Neural progenitor cell (in vitro differentiated cells): ENCODE measurements around the gene PRSS27. TPM values are rescaled to one million over a fixed set of nuclear protein-coding genes. Genes with fewer than 3 reads are reported as not detected.

Source experiments
- DNase-seq: peaks from one replicate; pipeline ENCODE4 v3.0.0-alpha.2; 2016; ENCODE audit warnings: low spot score
- H2AFZ ChIP-seq: fragments of 200-600 bp; sonication (generic); replicated peaks from 2 replicates; pipeline ENCODE4 v1.6.1; 2016; ENCODE audit warnings: antibody characterized with exemption
- H3F3A ChIP-seq: fragments of 200-600 bp; sonication (generic); 2 replicates; pipeline ENCODE4 v1.6.1; 2016; ENCODE audit warnings: antibody characterized with exemption, low read depth
- H3K27ac ChIP-seq: fragments of 200-600 bp; sonication (generic); 2 replicates; pipeline ENCODE4 v1.5.1; 2016; ENCODE audit warnings: mild to moderate bottlenecking
- H3K27me3 ChIP-seq: fragments of 200-600 bp; sonication (generic); 2 replicates; pipeline ENCODE4 v1.6.1; 2016; ENCODE audit warnings: mild to moderate bottlenecking, moderate library complexity
- H3K36me3 ChIP-seq: fragments of 200-600 bp; sonication (generic); 2 replicates; pipeline ENCODE4 v1.5.1; 2016
- H3K4me1 ChIP-seq: fragments of 200-600 bp; sonication (generic); 2 replicates; pipeline ENCODE4 v1.6.1; 2016; ENCODE audit warnings: mixed run types
- H3K4me2 ChIP-seq: fragments of 200-600 bp; sonication (generic); 2 replicates; pipeline ENCODE4 v1.6.1; 2016
- H3K4me3 ChIP-seq: fragments of 200-600 bp; sonication (generic); 2 replicates; pipeline ENCODE4 v1.5.1; 2016
- H3K79me2 ChIP-seq: fragments of 200-600 bp; sonication (generic); 2 replicates; pipeline ENCODE4 v1.6.1; 2016; ENCODE audit warnings: low read depth
- H3K9ac ChIP-seq: fragments of 200-600 bp; sonication (generic); 2 replicates; pipeline ENCODE4 v1.6.1; 2016
- H3K9me3 ChIP-seq: fragments of 200-600 bp; sonication (generic); 2 replicates; pipeline ENCODE4 v1.5.1; 2016; ENCODE audit warnings: low read depth
- H4K20me1 ChIP-seq: fragments of 200-600 bp; sonication (generic); 2 replicates; pipeline ENCODE4 v1.6.1; 2016; ENCODE audit warnings: low read depth
- H3K27ac Mint-ChIP-seq: 3 replicates; pipeline ENCODE4 v1.8.0; 2021; ENCODE audit warnings: mixed read lengths
- H3K27me3 Mint-ChIP-seq: 2 replicates; pipeline ENCODE4 v1.8.0; 2022; ENCODE audit warnings: low read depth, mild to moderate bottlenecking, inconsistent platforms, moderate library complexity, mixed read lengths; ENCODE audit not compliant: insufficient read depth
- H3K36me3 Mint-ChIP-seq: 3 replicates; pipeline ENCODE4 v1.8.0; 2021; ENCODE audit warnings: mixed read lengths
- H3K4me1 Mint-ChIP-seq: 3 replicates; pipeline ENCODE4 v1.8.0; 2021; ENCODE audit warnings: mixed read lengths
- H3K4me3 Mint-ChIP-seq: 3 replicates; pipeline ENCODE4 v1.8.0; 2021; ENCODE audit warnings: mild to moderate bottlenecking, moderate library complexity, mixed read lengths
- H3K9me3 Mint-ChIP-seq: 3 replicates; pipeline ENCODE4 v1.8.0; 2020; ENCODE audit warnings: mixed read lengths
- CTCF ChIP-seq: fragments of 200-600 bp; sonication (generic); IDR thresholded peaks from 2 replicates; pipeline ENCODE4 v1.5.1; 2017; ENCODE audit warnings: antibody characterized with exemption, mild to moderate bottlenecking
- EZH2 ChIP-seq: fragments of 200-600 bp; sonication (generic); IDR thresholded peaks from 2 replicates; pipeline ENCODE4 v1.6.1; 2017; ENCODE audit warnings: antibody characterized with exemption, mild to moderate bottlenecking, moderate library complexity
- EZH2phosphoT487 ChIP-seq: fragments of 200-600 bp; sonication (generic); IDR thresholded peaks from 2 replicates; pipeline ENCODE4 v1.6.1; 2017; ENCODE audit warnings: antibody characterized with exemption
- total RNA-seq: library from RNA; depleted of rRNA; stranded (reverse); fragments of >200 nt; gene quantifications from 2 replicates; pipeline ENCODE4 v1.2.3, GENCODE V29; 2015; ENCODE audit warnings: low replicate concordance

The PRSS27 gene
- total RNA-seq, 1 donor from 2014 or later, result 1.8 TPM

GRCh38 chr16:2692251-2692947 lies 27.6 kb downstream of the PRSS27 start:
- no peaks in the 10 kb centered on the region for H3K36me3 ChIP-seq
- TF ChIP-seq EZH2 (no peak), EZH2phosphoT487 (no peak), CTCF (no peak)

GRCh38 chr16:2691491-2692248 lies 28.4 kb downstream of the PRSS27 start:
- DNase-seq, result no peak
- H3K9me3 Mint-ChIP-seq, result no peaks in the 10 kb centered on the region
- no peaks in the 10 kb centered on the region for H3F3A ChIP-seq
- H3K4me3 Mint-ChIP-seq, result no peak overlapping the region
- TF ChIP-seq EZH2phosphoT487 (no peak), EZH2 (no peak), CTCF (no peak)
- no peaks in the 10 kb centered on the region for H3K9me3 ChIP-seq
- no peak overlapping the region for H3K4me3 ChIP-seq
- no peaks in the 10 kb centered on the region for H3K27me3 ChIP-seq
- no peak overlapping the region for H3K27ac Mint-ChIP-seq
- no peak overlapping the region for H2AFZ ChIP-seq
- no peaks in the 10 kb centered on the region for H3K36me3 ChIP-seq
- no peaks in the 10 kb centered on the region for H3K36me3 Mint-ChIP-seq
- H3K9ac ChIP-seq, result no peak overlapping the region
- peaks cover 11% of the 10 kb centered on the region for H3K4me1 Mint-ChIP-seq
- no peaks in the 10 kb centered on the region for H3K27me3 Mint-ChIP-seq
- peaks cover 47% of the 10 kb centered on the region for H3K79me2 ChIP-seq
- peak overlapping the region; percentile 46 for H3K27ac ChIP-seq
- H4K20me1 ChIP-seq, result peaks cover 23% of the 10 kb centered on the region
- H3K4me2 ChIP-seq, result no peak overlapping the region
- peaks cover 16% of the 10 kb centered on the region for H3K4me1 ChIP-seq

More at GRCh38 chr16:2692251-2692947, 27.6 kb downstream of the PRSS27 start:
- H3K4me1 Mint-ChIP-seq, result peaks cover 11% of the 10 kb centered on the region
- peaks cover 17% of the 10 kb centered on the region for H4K20me1 ChIP-seq
- H3K4me1 ChIP-seq, result peaks cover 16% of the 10 kb centered on the region
- H3K79me2 ChIP-seq, result peaks cover 40% of the 10 kb centered on the region
- H3K4me2 ChIP-seq, result peak overlapping the region; percentile 2
- peak; percentile 9 for DNase-seq
- H3K27ac ChIP-seq, result peak overlapping the region; percentile 69
- H3K27me3 Mint-ChIP-seq, result peaks cover 3% of the 10 kb centered on the region
- no peaks in the 10 kb centered on the region for H3K27me3 ChIP-seq
- H3K9me3 Mint-ChIP-seq, result no peaks in the 10 kb centered on the region
- H3K9ac ChIP-seq, result peak overlapping the region; percentile 3
- no peak overlapping the region for H2AFZ ChIP-seq
- peaks cover 2% of the 10 kb centered on the region for H3K36me3 Mint-ChIP-seq
- no peak overlapping the region for H3K27ac Mint-ChIP-seq
- H3K4me3 ChIP-seq, result no peak overlapping the region
- no peaks in the 10 kb centered on the region for H3K9me3 ChIP-seq
- H3F3A ChIP-seq, result no peaks in the 10 kb centered on the region
- H3K4me3 Mint-ChIP-seq, result no peak overlapping the region

- Histone ChIP-seq H3K4me1 (peaks cover 16% of the 10 kb centered on the region), H3F3A (no peaks in the 10 kb centered on the region), H4K20me1 (peaks cover 23% of the 10 kb centered on the region), H3K9me3 (no peaks in the 10 kb centered on the region), H3K79me2 (peaks cover 47% of the 10 kb centered on the region), H3K27ac (no peak overlapping the region), H3K4me2 (no peak overlapping the region), H2AFZ (no peak overlapping the region), H3K9ac (peak overlapping the region; percentile 27), H3K27me3 (no peaks in the 10 kb centered on the region), H3K4me3 (no peak overlapping the region), H3K36me3 (no peaks in the 10 kb centered on the region)
- Mint-ChIP-seq H3K9me3 (no peaks in the 10 kb centered on the region), H3K4me3 (no peak overlapping the region), H3K27me3 (no peaks in the 10 kb centered on the region), H3K27ac (peak overlapping the region; percentile 59), H3K4me1 (peaks cover 11% of the 10 kb centered on the region), H3K36me3 (no peaks in the 10 kb centered on the region)
- no peak for TF ChIP-seq CTCF
- no peak for TF ChIP-seq EZH2phosphoT487
- no peak for TF ChIP-seq EZH2
- no peak for DNase-seq
Observed at GRCh38 chr16:2690852-2691251, 29.2 kb downstream of the PRSS27 start.
